GM13976 (cell line): ENCODE measurements around the gene HOGA1.

Source experiments
- DNase-seq: peaks from one replicate; pipeline ENCODE4 v3.0.0; 2012; ENCODE audit warnings: low spot score
- in situ Hi-C: fragments of 300-500 bp; cut with MboI; formaldehyde crosslinking; loops from one replicate; pipeline ENCODE4 v1.12.0; 2022; ENCODE audit warnings: low sequenced_read_pairs, mixed read lengths, inconsistent platforms; ENCODE audit not compliant: unreplicated experiment
- TF ChIP-seq, protein P1 (sequence below): IDR thresholded peaks from 2 replicates; pipeline ENCODE4 v1.5.1; 2012; ENCODE audit warnings: borderline replicate concordance, mild to moderate bottlenecking; ENCODE audit not compliant: insufficient read depth; ENCODE audit errors: extremely low read depth, missing control alignments, control extremely low read depth

Gene HOGA1

DNA sequence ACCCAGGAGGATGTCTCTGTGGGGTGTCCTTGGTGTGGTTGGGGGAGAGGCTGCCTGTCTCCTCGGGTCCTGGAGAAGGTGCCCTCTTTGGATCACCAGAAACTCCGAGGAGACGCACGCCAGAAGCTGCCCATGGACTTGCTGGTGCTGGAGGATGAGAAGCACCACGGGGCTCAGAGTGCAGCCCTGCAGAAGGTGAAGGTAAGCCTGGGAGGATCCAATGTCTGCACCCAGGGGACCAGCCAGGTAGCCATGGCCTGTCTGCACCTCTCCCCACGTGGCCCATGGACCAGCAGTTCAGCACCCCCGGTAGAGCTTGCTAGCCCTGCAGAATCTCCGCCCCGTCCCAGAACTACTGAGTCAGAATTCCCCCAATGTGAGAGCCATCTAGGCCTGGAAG, 6.5 kb upstream of the HOGA1 start:
- DNase-seq = no peak
- TF ChIP-seq, protein P1, sequence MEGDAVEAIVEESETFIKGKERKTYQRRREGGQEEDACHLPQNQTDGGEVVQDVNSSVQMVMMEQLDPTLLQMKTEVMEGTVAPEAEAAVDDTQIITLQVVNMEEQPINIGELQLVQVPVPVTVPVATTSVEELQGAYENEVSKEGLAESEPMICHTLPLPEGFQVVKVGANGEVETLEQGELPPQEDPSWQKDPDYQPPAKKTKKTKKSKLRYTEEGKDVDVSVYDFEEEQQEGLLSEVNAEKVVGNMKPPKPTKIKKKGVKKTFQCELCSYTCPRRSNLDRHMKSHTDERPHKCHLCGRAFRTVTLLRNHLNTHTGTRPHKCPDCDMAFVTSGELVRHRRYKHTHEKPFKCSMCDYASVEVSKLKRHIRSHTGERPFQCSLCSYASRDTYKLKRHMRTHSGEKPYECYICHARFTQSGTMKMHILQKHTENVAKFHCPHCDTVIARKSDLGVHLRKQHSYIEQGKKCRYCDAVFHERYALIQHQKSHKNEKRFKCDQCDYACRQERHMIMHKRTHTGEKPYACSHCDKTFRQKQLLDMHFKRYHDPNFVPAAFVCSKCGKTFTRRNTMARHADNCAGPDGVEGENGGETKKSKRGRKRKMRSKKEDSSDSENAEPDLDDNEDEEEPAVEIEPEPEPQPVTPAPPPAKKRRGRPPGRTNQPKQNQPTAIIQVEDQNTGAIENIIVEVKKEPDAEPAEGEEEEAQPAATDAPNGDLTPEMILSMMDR = no peak
- in situ Hi-C loops = no loop called here

DNA sequence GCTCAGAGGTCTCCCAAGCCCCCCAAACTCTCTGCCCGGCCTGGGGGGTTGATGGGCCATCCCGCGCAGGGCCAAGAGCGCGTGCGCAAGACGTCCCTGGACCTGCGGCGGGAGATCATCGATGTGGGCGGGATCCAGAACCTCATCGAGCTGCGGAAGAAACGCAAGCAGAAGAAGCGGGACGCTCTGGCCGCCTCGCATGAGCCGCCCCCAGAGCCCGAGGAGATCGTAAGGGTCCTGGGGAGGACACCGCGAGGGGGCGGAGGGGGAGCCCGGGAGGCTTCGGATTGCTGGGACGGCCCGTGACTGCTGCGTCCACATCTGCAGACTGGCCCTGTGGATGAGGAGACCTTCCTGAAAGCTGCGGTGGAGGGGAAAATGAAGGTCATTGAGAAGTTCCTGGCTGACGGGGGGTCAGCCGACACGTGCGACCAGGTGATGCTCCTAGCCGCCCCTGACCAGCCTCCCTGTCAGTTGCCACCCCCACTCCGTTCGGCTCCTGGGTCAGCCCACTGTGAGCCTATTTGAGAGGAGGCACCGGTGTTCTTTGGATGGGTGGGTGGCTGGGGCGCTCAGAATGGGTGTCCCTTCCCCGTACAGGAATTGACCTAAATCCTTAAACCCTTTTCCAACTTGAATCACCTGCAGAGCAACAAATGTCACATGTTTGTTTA, 5.9 kb upstream of the HOGA1 start:
- in situ Hi-C loops = no loop called here
- DNase-seq = no peak

DNA sequence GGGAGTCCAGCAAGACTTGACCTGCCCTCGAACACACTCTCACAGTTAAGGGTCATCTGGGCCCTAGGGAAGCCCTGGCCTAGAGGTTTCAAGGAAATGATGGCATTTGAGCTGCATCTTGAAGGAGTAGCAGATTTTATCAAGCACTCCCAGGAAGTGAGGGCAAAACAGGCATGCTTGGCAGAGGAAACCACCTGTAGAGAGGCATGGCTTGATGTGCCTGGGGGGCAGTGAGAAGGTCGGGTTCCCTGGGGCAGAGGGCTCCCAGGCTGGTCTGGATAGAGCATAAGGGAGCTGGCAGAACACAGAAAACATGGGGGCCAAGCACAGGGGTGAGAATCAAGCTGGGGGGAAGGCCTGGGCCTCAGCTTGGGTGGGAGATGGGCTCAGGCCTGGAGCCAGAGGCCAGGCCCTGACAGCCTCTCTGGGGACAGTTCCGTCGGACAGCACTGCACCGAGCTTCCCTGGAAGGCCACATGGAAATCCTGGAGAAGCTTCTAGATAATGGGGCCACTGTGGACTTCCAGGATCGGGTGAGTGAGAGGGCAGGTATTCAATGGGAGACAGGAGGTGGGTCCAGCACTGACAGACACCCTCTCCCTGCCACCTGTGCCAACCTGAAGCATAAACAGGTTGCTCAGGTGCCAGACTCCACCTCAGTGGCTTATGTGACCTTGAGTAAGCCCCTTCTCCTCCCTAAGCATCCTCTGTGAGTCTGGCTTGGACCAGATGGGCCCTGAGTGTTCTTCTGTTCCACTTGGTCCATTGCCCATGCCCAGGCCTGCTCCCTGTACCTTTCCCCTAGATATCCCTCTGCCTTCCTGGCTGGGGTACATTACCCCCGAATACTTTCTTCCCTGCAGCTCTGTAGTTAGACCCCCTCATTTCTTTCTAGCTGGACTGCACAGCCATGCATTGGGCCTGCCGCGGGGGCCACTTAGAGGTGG, 3.5 kb upstream of the HOGA1 start:
- TF ChIP-seq, protein P1 = no peak

More for the DNA sequence above, 5.9 kb upstream of the HOGA1 start:
- TF ChIP-seq, protein P1 = no peak

DNA sequence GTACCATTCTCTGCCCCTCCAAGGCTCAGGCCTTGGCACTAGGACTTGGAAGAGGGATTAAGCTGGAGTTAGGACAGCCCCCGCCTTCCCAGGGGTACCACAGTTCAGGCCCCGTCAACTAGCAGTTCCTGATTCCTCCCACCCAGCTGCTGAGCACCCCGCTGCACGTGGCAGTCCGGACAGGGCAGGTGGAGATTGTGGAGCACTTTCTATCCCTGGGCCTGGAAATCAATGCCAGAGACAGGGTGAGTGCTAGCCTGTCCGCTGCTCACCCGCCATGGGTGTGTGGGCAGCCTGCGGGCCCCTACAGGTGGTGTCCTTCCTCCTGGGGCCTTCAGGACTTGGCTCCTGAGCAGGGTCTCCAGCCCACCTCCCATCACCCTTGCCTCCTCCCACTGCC, 2.0 kb upstream of the HOGA1 start:
- TF ChIP-seq, protein P1 = no peak
- in situ Hi-C loops = no loop called here
- no peak for DNase-seq

More for the DNA sequence above, 3.5 kb upstream of the HOGA1 start:
- in situ Hi-C loops = no loop called here
- DNase-seq = no peak

DNA sequence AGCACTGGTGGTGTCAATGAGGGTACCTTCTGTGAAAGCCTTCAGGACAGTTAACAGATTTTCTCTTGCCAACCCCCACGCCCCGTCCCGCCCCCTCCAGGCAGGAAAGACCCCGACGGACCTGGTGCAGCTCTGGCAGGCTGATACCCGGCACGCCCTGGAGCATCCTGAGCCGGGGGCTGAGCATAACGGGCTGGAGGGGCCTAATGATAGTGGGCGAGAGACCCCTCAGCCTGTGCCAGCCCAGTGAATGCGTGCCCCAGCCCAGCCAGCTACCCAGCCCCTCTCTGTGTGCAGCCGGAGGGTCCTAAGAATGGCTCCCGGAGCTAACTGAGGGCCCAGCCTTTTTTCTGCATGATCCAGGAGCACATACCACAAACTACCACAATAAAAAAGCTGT, 713 bp upstream of the HOGA1 start:
- in situ Hi-C loops = no loop called here
- no peak for DNase-seq
- TF ChIP-seq, protein P1 = no peak

DNA sequence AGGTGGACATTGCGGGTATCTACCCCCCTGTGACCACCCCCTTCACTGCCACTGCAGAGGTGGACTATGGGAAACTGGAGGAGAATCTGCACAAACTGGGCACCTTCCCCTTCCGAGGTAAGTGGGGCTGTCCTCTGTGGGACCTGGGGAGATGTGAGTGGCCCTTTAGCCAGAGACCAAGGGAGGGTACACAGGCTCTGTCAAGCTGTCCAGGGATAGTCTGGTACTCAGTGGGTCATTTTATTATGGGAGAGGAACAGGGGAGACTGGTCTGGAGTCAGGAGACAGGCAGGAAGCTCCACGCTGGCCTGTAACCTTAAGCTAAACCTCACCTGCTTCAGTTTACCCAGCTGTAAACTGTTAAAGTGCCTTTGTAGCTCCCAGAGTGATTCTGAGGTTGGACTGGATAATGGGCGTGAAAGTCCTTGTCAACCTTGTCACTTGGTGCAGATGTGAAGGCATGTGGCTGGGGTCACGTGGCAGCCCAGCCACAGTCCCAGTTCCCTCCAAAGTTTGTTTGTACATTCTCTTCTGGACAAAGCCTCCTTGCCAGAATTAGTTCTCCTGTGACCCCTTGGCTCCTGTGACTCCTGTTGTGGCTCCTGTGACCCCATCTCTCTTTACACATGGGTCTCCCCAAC, 729 bp downstream of the HOGA1 start:
- no peak for DNase-seq
- in situ Hi-C loops = no loop called here
- TF ChIP-seq, protein P1 = no peak
